OCI-M1 (cell line): ENCODE measurements around the gene CCT6A.
"Not testable (repeated sequence)": the region's sequence is repeated elsewhere in the genome, so short reads cannot be mapped to it uniquely, and the experiment has no call there.

ENCODE experiments used
- DNase-seq: peaks from one replicate; lab custom pipeline; 2025; lab: John Stamatoyannopoulos, UW

CCT6A gene

DNA sequence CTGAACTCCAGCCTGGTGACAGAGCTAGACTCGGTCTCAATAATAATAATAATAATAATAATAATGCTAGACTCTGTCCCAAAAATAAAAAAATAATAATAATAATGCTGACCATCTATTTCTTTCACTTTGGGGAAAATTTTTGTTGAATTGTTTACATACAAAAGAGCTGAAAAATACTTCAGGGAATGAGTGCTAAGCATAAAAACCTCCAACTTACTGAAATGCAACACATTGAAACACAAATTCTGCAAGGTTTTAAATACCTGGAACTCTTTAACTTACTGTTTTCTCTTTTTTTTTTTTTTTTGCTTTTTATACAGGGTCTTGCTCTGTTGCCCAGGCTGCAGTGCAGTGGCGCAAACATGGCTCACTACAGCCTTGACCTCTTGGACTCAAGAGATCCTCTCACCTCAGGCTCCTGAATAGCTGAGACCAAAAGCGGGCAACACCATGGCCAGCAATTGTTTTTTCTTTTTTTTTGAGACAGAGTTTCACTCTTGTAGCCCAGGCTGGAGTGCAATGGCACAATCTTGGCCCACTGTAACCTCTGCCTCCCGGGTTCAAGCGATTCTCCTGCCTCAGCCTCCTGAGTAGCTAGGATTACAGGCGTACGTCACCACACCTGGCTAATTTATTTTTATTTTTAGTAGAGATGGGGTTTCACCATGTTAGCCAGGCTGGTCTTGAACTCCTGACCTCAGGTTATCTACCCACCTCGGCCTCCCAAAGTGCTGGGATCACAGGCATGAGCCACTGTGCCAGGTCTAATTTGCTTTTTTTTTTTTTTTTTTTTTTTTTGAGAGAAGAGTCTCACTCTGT is 46.8 kb downstream of the CCT6A start:
- not testable (repeated sequence) for DNase-seq

DNA sequence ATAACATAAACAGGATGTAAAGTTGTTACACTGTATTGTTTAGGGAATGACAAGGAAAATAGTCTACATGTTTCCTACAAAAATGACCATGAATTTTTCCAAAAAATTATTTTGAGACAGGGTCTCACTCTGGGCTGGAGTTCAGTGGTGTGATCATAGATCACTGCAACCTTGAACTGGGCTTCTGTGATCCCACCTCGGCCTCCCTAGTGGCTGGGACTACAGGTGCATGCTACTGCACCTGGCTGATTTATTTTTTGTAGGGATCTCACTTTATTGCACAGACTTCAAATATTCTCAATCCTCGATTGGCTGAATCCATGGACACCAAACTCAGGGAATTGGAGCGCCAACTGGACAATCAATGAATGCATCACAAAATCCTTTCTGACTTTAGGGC is 48.1 kb downstream of the CCT6A start:
- DNase-seq = no peak

DNA sequence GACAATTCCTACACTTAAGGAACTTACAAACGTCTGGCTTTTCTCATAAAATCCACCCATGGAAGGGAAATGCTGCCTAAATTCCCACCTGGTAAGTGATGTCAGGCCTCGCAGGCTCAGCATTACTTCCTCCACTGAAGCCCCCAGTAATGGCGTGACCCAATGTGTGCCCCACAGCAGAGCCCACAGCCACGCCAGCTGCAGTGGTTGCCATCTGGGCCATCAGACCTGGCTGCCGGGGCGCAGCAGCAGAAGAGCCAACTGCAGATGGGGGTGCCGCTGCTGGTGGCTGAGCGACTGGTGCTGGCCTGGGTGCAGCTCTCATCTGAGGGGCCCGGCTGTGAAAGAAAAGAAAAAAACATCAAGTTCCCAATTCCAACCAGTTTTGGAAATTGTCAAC is 52.6 kb downstream of the CCT6A start:
- not testable (repeated sequence) for DNase-seq

DNA sequence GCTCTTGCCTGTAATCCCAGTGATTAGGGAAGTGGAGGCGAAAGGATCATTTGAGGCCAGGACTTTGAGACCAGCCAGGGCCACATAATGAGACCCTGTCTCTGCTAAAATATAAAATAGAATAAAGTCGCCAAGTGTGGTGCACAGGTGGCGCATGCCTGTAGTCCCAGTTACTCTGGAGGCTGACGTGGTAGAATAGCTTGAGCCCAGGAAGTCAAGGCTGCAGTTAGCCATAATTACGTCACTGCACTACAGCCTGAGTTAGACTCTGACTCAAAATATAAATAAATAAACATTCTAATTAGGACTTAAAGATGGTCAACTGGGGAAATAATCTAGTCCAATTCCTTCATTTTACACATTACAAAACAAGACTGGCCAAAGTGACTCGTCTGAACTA is 53.9 kb downstream of the CCT6A start:
- DNase-seq = peak; percentile 20

DNA sequence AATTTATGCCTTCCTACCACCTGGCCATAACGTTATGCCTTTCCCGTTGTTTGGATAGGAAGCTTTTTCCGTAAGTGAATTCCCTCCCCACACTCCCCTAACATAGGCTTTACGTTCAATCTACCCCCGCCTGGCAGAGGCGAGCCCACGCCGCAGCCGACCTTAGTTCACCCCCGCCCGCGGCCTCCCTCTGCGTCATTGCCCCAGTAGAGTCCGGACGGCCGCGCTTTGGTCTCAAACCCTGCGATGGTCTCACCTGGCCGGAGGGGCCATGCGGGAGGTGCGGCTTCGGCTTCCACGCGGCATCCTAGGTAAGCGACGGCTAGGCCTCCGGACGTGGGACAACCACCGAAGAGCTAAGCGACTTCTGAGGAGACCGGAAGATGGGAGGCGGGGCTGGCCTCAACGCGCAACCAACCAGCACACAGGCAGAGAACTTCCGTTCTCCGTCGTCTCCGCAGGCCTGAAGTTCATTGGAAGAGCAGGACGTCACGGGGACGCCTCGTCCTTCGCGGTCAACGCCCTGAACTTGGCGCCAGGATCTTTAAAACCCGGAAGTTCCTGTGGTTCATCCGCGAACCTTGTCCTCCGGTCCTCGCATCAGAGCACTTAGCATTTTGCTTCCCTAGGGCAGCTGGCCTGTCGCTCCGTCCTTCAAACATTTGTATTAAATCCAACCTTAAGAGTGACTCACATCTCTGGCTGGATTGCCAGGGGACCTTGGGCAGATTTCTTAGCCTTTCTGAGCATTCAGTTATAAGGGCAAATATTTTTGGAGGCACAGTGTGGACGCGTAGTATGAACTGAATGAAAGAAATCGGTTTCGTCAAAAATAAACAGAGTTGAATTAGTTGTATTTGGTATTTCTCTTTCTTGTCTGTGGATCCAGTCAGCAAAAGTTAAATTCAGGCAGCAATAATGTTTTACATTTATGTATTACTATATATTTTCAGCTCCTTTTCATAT is 54.8 kb downstream of the CCT6A start, which contains the start of gene CHCHD2:
CHCHD2 (minus strand) TSS at position 369 of the 966 bp plus-strand sequence; CDS start at position 306, 63 bp downstream.
- peak; percentile 97 for DNase-seq

DNA sequence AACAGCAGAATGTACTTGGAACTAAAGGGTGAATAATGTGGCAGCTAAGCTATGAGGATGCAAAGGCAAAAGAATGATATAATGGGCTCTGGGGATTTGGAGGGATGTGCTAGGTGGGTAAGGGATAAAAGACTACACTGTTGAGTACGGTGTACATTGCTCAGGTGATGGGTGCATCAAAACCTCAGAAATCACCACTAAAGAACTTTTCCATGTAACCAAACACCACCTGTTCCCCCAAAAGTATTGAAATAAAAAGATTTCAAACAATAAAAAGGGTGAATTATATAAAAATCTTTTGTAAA is 56.3 kb downstream of the CCT6A start:
- no peak for DNase-seq

DNA sequence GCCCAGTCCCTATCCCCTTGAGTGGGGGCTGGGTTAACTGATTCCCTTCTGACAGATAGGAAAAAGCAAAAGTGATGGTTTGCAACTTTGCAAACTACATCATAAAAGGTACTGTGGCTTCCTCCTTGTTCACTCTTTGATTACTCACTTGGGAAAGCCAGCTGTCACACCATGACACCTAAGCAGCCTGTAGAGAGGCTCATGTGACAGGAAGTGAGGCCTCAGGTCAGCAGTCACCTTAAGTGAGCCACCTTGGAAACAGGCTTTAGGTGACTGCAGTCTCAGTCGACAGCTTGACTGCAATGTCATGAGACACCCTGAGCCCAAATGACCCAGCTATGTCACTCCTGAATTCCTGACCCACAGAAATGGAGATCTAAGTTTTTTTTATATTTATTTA is 59.0 kb downstream of the CCT6A start:
- no peak for DNase-seq

DNA sequence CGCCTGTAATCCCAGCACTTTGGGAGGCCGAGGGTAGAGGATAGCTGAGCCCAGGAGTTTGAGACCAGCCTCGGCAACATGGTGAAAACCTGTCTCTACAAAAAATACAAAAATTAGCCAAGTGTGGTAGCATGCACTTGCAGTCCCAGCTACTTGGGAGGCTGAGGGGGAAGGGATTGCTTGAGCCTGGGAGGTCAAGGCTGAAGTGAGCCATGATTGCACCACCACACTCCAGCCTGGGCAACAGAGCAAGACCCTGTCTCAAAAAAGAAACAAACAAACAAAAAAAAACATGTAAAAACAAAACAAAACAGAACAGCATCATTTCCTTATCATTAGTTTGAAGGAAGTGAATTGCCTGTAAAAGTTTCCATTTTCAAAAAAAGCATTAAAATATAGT is 60.7 kb downstream of the CCT6A start:
- DNase-seq = not testable (repeated sequence)
